Neural progenitor cell (in vitro differentiated cells): ENCODE data around the gene KRT78.

Source experiments
- EZH2phosphoT487 ChIP-seq: fragments of 200-600 bp; sonication (generic); IDR thresholded peaks from 2 replicates; pipeline ENCODE4 v1.6.1; 2017; ENCODE audit warnings: antibody characterized with exemption
- TF ChIP-seq, protein P1 (sequence below): fragments of 200-600 bp; sonication (generic); IDR thresholded peaks from 2 replicates; pipeline ENCODE4 v1.5.1; 2017; ENCODE audit warnings: antibody characterized with exemption, mild to moderate bottlenecking

DNA sequence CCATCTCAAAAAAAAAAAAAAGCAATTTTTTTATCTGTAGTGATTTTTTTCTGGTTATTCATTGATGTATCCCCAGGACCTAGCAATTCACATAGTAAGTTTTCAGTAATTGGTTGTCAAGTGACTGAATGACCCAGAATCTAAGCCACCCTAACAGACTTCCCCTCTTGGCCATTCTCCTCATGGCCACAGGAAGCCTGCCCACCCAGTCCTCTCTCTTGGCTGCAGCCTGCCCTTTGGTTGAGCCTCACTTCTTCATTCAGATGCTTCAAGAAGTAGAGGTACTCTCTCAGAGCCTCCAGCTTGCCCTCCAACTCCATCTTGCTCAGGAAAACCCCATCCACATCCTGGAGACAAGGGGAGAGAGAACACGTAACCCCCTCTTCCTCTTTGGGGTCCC, 2.8 kb downstream of the KRT78 start:
- no peak for TF ChIP-seq EZH2phosphoT487
- TF ChIP-seq, protein P1, sequence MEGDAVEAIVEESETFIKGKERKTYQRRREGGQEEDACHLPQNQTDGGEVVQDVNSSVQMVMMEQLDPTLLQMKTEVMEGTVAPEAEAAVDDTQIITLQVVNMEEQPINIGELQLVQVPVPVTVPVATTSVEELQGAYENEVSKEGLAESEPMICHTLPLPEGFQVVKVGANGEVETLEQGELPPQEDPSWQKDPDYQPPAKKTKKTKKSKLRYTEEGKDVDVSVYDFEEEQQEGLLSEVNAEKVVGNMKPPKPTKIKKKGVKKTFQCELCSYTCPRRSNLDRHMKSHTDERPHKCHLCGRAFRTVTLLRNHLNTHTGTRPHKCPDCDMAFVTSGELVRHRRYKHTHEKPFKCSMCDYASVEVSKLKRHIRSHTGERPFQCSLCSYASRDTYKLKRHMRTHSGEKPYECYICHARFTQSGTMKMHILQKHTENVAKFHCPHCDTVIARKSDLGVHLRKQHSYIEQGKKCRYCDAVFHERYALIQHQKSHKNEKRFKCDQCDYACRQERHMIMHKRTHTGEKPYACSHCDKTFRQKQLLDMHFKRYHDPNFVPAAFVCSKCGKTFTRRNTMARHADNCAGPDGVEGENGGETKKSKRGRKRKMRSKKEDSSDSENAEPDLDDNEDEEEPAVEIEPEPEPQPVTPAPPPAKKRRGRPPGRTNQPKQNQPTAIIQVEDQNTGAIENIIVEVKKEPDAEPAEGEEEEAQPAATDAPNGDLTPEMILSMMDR = no peak
